NB4 (cell line): ENCODE results near the gene MACROD2.

Experiments
- POLR2A ChIP-seq: IDR thresholded peaks from 2 replicates; pipeline ENCODE4 v1.6.1; 2011; ENCODE audit warnings: mild to moderate bottlenecking; ENCODE audit not compliant: insufficient read length; ENCODE audit errors: extremely low read depth
- TF ChIP-seq, protein P1 (sequence below): IDR thresholded peaks from one replicate; pipeline ENCODE4 v1.5.1; 2012; ENCODE audit warnings: low read depth, low read length
- TF ChIP-seq, protein P2 (sequence below): IDR thresholded peaks from 2 replicates; pipeline ENCODE4 v1.6.1; 2011; ENCODE audit warnings: low read depth, low read length

DNA sequence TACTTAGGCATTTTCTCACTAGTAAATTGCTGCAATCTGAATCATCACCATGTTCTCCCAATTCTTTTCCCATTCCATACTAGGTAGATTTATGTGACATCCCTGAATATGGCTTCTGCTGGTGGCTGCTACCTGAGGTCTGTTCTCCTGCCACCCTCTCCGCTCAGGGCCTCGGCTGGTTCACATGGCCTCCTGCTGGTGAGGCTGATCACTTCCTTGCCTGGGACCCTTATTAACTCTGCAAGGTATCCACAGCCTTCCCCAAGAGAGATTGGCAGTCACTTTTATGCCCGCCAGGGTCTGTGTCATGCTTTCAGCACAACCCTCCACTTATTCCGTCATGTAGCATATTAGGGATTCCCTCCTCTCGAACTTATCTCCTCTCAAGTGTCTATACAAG, 766.6 kb downstream of the MACROD2 start:
- TF ChIP-seq, protein P1, sequence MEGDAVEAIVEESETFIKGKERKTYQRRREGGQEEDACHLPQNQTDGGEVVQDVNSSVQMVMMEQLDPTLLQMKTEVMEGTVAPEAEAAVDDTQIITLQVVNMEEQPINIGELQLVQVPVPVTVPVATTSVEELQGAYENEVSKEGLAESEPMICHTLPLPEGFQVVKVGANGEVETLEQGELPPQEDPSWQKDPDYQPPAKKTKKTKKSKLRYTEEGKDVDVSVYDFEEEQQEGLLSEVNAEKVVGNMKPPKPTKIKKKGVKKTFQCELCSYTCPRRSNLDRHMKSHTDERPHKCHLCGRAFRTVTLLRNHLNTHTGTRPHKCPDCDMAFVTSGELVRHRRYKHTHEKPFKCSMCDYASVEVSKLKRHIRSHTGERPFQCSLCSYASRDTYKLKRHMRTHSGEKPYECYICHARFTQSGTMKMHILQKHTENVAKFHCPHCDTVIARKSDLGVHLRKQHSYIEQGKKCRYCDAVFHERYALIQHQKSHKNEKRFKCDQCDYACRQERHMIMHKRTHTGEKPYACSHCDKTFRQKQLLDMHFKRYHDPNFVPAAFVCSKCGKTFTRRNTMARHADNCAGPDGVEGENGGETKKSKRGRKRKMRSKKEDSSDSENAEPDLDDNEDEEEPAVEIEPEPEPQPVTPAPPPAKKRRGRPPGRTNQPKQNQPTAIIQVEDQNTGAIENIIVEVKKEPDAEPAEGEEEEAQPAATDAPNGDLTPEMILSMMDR = no peak
- TF ChIP-seq, protein P2, sequence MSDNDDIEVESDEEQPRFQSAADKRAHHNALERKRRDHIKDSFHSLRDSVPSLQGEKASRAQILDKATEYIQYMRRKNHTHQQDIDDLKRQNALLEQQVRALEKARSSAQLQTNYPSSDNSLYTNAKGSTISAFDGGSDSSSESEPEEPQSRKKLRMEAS = no peak
- TF ChIP-seq POLR2A = no peak
